GM18873 (cell line): ENCODE results near the gene ZNF888.
A peak's percentile ranks its signal among the peaks of the same experiment; 100 is the strongest.
"Not testable (repeated sequence)": the region's sequence is repeated elsewhere in the genome, so short reads cannot be mapped to it uniquely, and the experiment has no call there.

Experiments used
- ATAC-seq: cut with Tn5 transposase; IDR thresholded peaks from one replicate; pipeline ENCODE4 v1.9.1; 2021; ENCODE audit warnings: mild to moderate bottlenecking, moderate library complexity, moderate number of reproducible peaks; ENCODE audit not compliant: unreplicated experiment, low FRiP score

The ZNF888 gene

GRCh38 chr19:52942386-52943133 is 19.3 kb upstream of the ZNF888 start:
- peak; percentile 75 for ATAC-seq

GRCh38 chr19:52941941-52942385 is 18.7 kb upstream of the ZNF888 start:
- ATAC-seq: no peak

GRCh38 chr19:52941523-52941922 is 18.3 kb upstream of the ZNF888 start:
- ATAC-seq: not testable (repeated sequence)

GRCh38 chr19:52940905-52941304 is 17.7 kb upstream of the ZNF888 start:
- not testable (repeated sequence) for ATAC-seq

GRCh38 chr19:52938761-52939160 is 15.5 kb upstream of the ZNF888 start:
- no peak for ATAC-seq

- no peak for ATAC-seq
Observed at GRCh38 chr19:52936954-52937325, 13.7 kb upstream of the ZNF888 start.

GRCh38 chr19:52936151-52936953 is 13.1 kb upstream of the ZNF888 start:
- ATAC-seq: no peak

- no peak for ATAC-seq
Observed at GRCh38 chr19:52935434-52935833, 12.2 kb upstream of the ZNF888 start.

GRCh38 chr19:52924641-52925040 is 1.4 kb upstream of the ZNF888 start:
- ATAC-seq: not testable (repeated sequence)

- ATAC-seq: no peak
Observed at GRCh38 chr19:52923778-52924593, 758 bp upstream of the ZNF888 start.

GRCh38 chr19:52917531-52917930 is 5.7 kb downstream of the ZNF888 start:
- no peak for ATAC-seq

- ATAC-seq: no peak
Observed at GRCh38 chr19:52910648-52911047, 12.6 kb downstream of the ZNF888 start.

GRCh38 chr19:52904052-52904780 is 19.0 kb downstream of the ZNF888 start:
- ATAC-seq: not testable (repeated sequence)

GRCh38 chr19:52901842-52902241 is 21.4 kb downstream of the ZNF888 start:
- ATAC-seq: no peak

GRCh38 chr19:52898596-52898995 is 24.6 kb downstream of the ZNF888 start:
- not testable (repeated sequence) for ATAC-seq

- no peak for ATAC-seq
Observed at GRCh38 chr19:52898101-52898500, 25.1 kb downstream of the ZNF888 start.

- peak; percentile 92 for ATAC-seq
Observed at GRCh38 chr19:52897138-52897935, 25.9 kb downstream of the ZNF888 start, which contains the start of gene ZNF320. TSS of gene ZNF320 (minus strand) at chr19:52897635. CDS start at chr19:52890255, 7,380 bp downstream.

- ATAC-seq: no peak
Observed at GRCh38 chr19:52896431-52897137, 26.6 kb downstream of the ZNF888 start.

- ATAC-seq: no peak
Observed at GRCh38 chr19:52891336-52891735, 31.9 kb downstream of the ZNF888 start.
